Esophagus (tissue), 2 donors: ENCODE data around the gene PDCD6IP. TPM values are rescaled to one million over a fixed set of nuclear protein-coding genes. Genes with fewer than 3 reads are reported as not detected.

ENCODE experiments used
- H3K27ac ChIP-seq, 2 donors: one replicate each; pipeline ENCODE4 v1.5.1; 2013; ENCODE audit warnings: low read depth in 2 of 2, mild to moderate bottlenecking in 2 of 2, inconsistent platforms in 1 of 2, low read length in 1 of 2, moderate library complexity in 1 of 2
- H3K27me3 ChIP-seq, 2 donors: one replicate each; pipeline ENCODE4 v1.6.1; 2013; ENCODE audit warnings: low read length in 2 of 2, control low read depth in 1 of 2, mild to moderate bottlenecking in 1 of 2; ENCODE audit not compliant: insufficient read depth in 2 of 2, control insufficient read depth in 1 of 2
- H3K36me3 ChIP-seq, 2 donors: one replicate each; pipeline ENCODE4 v1.6.1; 2013; ENCODE audit warnings: low read length in 1 of 2; ENCODE audit not compliant: control insufficient read depth in 2 of 2, insufficient read depth in 2 of 2
- H3K4me1 ChIP-seq, 2 donors: one replicate each; pipeline ENCODE4 v1.6.1; 2013; ENCODE audit warnings: low read length in 1 of 2; ENCODE audit not compliant: control insufficient read depth in 2 of 2, insufficient read depth in 2 of 2
- H3K4me3 ChIP-seq, 2 donors: one replicate each; pipeline ENCODE4 v1.5.1; 2013; ENCODE audit warnings: low read length in 2 of 2, mild to moderate bottlenecking in 2 of 2, low read depth in 1 of 2, moderate library complexity in 1 of 2
- H3K9me3 ChIP-seq, 2 donors: one replicate each; pipeline ENCODE4 v1.6.1; 2013; ENCODE audit warnings: mild to moderate bottlenecking in 2 of 2, low read depth in 1 of 2, low read length in 1 of 2, moderate library complexity in 1 of 2; ENCODE audit not compliant: control insufficient read depth in 2 of 2, insufficient read depth in 1 of 2
- WGBS, 2 donors: extraction: QIAGEN DNeasy Blood & Tissue Kit; methylation state at CpG; one replicate each; pipeline ENCODE4 v1.1.7; 2013; 5-methylcytosine and 5-hydroxymethylcytosine counted together
- polyA plus RNA-seq, 2 donors: library from polyadenylated mRNA; stranded (reverse); fragments of 200-250 nt; gene quantifications; one replicate each; pipeline ENCODE4 v1.2.3, GENCODE V29; 2013
- donor health status: healthy with polysubstance abuse.
- donor health status: Bipolar disorder and iron deficiency.

PDCD6IP gene
- polyA plus RNA-seq, 2 donors, result 54.0 to 88.6 TPM

- no peak overlapping the region for H3K4me3 ChIP-seq
- WGBS, 2 donors, result 84 to 91% methylated on average over 5 of the region's 5 CpGs
- H3K27me3 ChIP-seq, result no peaks in the 10 kb centered on the region
- H3K27ac ChIP-seq, result no peak overlapping the region
- no peaks in the 10 kb centered on the region for H3K36me3 ChIP-seq
- H3K4me1 ChIP-seq, result no peaks in the 10 kb centered on the region
- H3K9me3 ChIP-seq, result no peaks in the 10 kb centered on the region
Measured at GRCh38 chr3:33792167-33792892, 6.1 kb upstream of the PDCD6IP start.

DNA sequence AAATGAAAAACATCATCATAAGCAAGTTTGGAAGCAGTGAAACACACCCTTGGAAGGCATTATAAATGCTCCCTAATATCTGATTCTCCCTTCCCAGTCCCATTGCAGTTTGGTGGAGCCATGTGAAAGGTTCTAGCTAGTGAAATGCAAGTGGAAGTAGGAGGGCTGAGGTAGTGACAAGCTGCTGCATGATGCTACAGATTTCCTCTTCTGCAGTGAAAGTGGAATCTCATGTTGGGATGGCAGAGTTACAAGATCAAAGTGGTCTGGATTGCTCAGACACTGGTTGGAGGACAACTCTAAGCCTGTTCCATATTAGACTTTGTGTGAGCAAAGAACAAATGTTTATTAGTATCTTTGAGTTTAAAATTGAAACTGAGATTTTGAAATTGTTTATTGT, 3.3 kb upstream of the PDCD6IP start:
- H3K4me3 ChIP-seq, result no peak overlapping the region
- no peaks in the 10 kb centered on the region for H3K27me3 ChIP-seq
- H3K27ac ChIP-seq, result no peak overlapping the region
- no peaks in the 10 kb centered on the region for H3K9me3 ChIP-seq
- no peaks in the 10 kb centered on the region for H3K36me3 ChIP-seq
- peaks cover 0 to under 1% of the 10 kb centered on the region in 2 donors for H3K4me1 ChIP-seq

- no peaks in the 10 kb centered on the region for H3K27me3 ChIP-seq
- H3K36me3 ChIP-seq, result no peaks in the 10 kb centered on the region
- H3K9me3 ChIP-seq, result no peaks in the 10 kb centered on the region
- H3K4me3 ChIP-seq, result no peak overlapping the region
- H3K4me1 ChIP-seq, result peaks cover 0 to 3% of the 10 kb centered on the region in 2 donors
- H3K27ac ChIP-seq, result no peak overlapping the region
- WGBS, 2 donors, result 97 to 98% methylated on average over 3 of the region's 3 CpGs
Measured at GRCh38 chr3:33795856-33796536, 2.4 kb upstream of the PDCD6IP start.

DNA sequence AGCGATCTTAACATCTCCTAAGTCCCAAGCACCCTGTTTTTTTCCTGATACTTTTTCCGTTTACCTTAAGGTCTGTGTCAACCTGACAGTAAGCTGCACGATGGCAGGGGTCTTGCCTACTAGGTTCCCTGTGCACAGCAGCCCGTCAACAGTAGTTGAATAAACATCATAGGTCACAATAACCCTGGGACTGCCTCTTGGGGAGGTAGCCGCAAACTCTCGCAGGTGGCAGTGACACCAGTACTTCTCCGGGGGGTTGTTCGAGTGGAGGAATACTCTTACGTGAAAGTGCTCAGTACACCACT, 365 bp upstream of the PDCD6IP start:
- 0 to 2% methylated on average over 9 of the region's 9 CpGs for WGBS, 2 donors
- Histone ChIP-seq H3K36me3 (no peaks in the 10 kb centered on the region), H3K4me1 (peaks cover 0 to 3% of the 10 kb centered on the region in 2 donors), H3K27me3 (no peaks in the 10 kb centered on the region), H3K4me3 (peak overlapping the region; percentile 79 to 88), H3K9me3 (no peaks in the 10 kb centered on the region), H3K27ac (peak overlapping the region; percentile 96 to 98)

GRCh38 chr3:33799202-33799551, 747 bp downstream of the PDCD6IP start:
- Histone ChIP-seq H3K4me3 (peak overlapping the region; percentile 79 to 88), H3K36me3 (peaks cover 0 to 2% of the 10 kb centered on the region in 2 donors), H3K27ac (peak overlapping the region; percentile 96 to 98), H3K9me3 (no peaks in the 10 kb centered on the region), H3K4me1 (peaks cover 0 to 3% of the 10 kb centered on the region in 2 donors), H3K27me3 (no peaks in the 10 kb centered on the region)
- WGBS, 2 donors, result 8 to 12% methylated on average over 3 of the region's 3 CpGs

DNA sequence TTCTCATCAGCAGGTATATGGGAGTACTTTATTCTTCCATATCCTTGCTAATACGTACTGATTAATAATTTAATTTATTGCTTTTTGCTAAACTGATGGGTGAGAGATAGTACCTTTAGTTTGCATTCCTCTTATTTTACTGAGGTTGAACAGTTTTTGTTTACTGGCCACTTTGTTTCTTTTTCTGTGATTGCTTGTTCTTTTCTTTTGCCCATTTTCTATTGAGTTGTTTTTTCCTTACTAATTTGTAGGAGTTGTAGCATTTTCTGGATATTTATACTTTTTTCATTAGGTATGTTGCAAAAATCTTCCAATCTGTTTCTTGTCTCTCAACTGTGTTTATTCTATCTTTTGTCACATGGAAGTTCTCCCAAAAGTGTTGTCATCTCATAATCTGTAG, 4.8 kb downstream of the PDCD6IP start:
- WGBS, 2 donors, result 88 to 96% methylated on average over 1 of the region's 1 CpG
- Histone ChIP-seq H3K27me3 (no peaks in the 10 kb centered on the region), H3K36me3 (peaks cover 0 to 3% of the 10 kb centered on the region in 2 donors), H3K9me3 (no peaks in the 10 kb centered on the region), H3K27ac (no peak overlapping the region), H3K4me1 (peaks cover 6 to 7% of the 10 kb centered on the region in 2 donors), H3K4me3 (no peak overlapping the region)

GRCh38 chr3:33803894-33804526, 5.6 kb downstream of the PDCD6IP start:
- WGBS, 2 donors, result 92 to 93% methylated on average over 6 of the region's 6 CpGs
- Histone ChIP-seq H3K27me3 (no peaks in the 10 kb centered on the region), H3K9me3 (no peaks in the 10 kb centered on the region), H3K36me3 (peaks cover 0 to 3% of the 10 kb centered on the region in 2 donors), H3K4me3 (no peak overlapping the region), H3K27ac (no peak overlapping the region), H3K4me1 (peaks cover 7 to 8% of the 10 kb centered on the region in 2 donors)

DNA sequence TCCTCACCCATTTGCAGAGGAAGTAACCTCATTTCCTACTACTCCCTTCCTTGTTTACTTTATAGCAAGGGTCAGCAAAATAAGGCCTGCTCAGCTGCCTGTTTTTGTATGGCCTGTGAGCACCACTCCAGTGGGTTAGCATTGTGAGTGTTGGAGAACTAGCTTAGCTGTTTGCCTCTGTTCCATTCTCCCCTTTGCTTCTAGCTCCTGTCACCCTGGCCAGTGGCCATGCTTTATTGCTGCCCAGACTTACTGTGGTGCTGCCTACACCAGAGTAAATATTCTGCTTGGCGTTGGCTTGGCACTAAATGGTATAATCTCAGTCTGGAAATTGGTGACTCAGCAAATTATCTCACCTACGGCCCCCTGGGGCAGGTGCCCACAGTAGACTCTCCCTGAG, 8.8 kb downstream of the PDCD6IP start:
- Histone ChIP-seq H3K4me3 (no peak overlapping the region), H3K4me1 (peaks cover 4 to 10% of the 10 kb centered on the region in 2 donors), H3K27me3 (no peaks in the 10 kb centered on the region), H3K36me3 (peaks cover 0 to 3% of the 10 kb centered on the region in 2 donors), H3K9me3 (no peaks in the 10 kb centered on the region), H3K27ac (peak overlapping the region; percentile 4 to 70)
- WGBS, 2 donors, result 35 to 37% methylated on average over 2 of the region's 2 CpGs

DNA sequence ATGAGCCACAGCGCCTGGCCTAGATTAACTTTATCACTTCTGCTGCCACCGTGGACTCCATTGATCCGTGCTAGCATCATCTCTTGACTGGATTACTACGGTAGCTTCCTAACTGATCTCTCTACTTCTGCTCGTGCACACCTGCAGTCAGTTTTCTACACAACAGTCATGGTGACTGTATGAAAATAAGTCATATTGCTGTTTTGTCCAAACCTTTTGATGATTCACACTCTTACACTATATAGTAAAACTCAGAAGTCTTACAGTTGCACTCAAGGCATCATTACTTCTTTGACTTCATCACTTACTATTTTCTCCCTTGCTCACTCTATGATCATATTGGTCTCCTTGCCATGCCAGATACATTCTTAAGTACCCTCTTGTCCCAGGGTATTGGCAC, 10.1 kb downstream of the PDCD6IP start:
- Histone ChIP-seq H3K27me3 (no peaks in the 10 kb centered on the region), H3K4me3 (no peak overlapping the region), H3K9me3 (no peaks in the 10 kb centered on the region), H3K27ac (peak overlapping the region in 1 of 2 donors; percentile 4), H3K4me1 (peaks cover 4 to 10% of the 10 kb centered on the region in 2 donors), H3K36me3 (peaks cover 0 to 3% of the 10 kb centered on the region in 2 donors)
- WGBS, 2 donors, result 85 to 91% methylated on average over 5 of the region's 5 CpGs
